Activated CD4-positive, alpha-beta T cell treated with anti-CD3 and anti-CD28 coated beads, Interleukin-2, amount 10 ng/mL, durations not matched to agents 7 days and 5 days (primary cell): Measurements from ENCODE around the gene MACROD2. TPM values are rescaled to one million over a fixed set of nuclear protein-coding genes. Genes with fewer than 3 reads are reported as not detected.

Experiments
- CTCF ChIA-PET: fragments of 350-600 bp; sonication (Branson Sonifier 250); formaldehyde crosslinking; loops from one replicate; lab custom pipeline; 2021; ENCODE audit warnings: antibody characterized with exemption; lab: Charles Lee
- POLR2A ChIA-PET: fragments of 350-600 bp; sonication (Branson Sonifier 250); formaldehyde crosslinking; loops from one replicate; lab custom pipeline; 2021; ENCODE audit warnings: antibody characterized with exemption; lab: Charles Lee
- DNase-seq: peaks from one replicate; pipeline ENCODE4 v3.0.0-alpha.2; 2020
- H3K27ac Mint-ChIP-seq: one replicate; pipeline ENCODE4 v1.8.0; 2021; ENCODE audit warnings: mild to moderate bottlenecking, moderate library complexity, mixed read lengths
- H3K27me3 Mint-ChIP-seq: one replicate; pipeline ENCODE4 v1.8.0; 2021; ENCODE audit warnings: mixed read lengths
- H3K36me3 Mint-ChIP-seq: one replicate; pipeline ENCODE4 v1.8.0; 2021; ENCODE audit warnings: low read depth, mixed read lengths
- H3K4me1 Mint-ChIP-seq: one replicate; pipeline ENCODE4 v1.8.0; 2021; ENCODE audit warnings: mixed read lengths
- H3K4me3 Mint-ChIP-seq: one replicate; pipeline ENCODE4 v1.8.0; 2021; ENCODE audit warnings: mild to moderate bottlenecking, moderate library complexity, mixed read lengths
- H3K9me3 Mint-ChIP-seq: one replicate; pipeline ENCODE4 v1.8.0; 2021; ENCODE audit warnings: mixed read lengths
- total RNA-seq, 2 experiments: library from RNA; stranded (reverse); gene quantifications; one replicate each; pipeline ENCODE4 v1.2.3, GENCODE V29; 2021

Gene MACROD2
- total RNA-seq, 2 experiments from 2014 or later: not detected

DNA sequence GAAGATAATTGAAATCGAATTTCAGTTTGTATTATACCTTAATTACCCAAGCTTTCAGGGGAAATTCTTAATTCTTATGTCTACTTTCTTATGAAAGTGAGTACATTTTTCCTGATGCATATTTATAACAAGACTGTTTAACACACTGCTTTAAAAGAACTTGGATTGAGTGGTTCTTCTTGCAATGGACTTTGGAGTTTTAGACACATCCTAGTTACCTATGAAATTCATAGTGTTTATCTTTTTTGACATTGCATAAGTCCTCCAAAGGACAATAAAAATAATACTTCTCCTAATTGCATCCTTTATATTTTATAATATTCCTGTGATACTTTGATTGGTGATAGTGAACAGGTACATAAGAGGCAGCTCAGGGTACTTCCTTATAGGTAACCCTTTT, 737.7 kb downstream of the MACROD2 start:
- H3K27ac Mint-ChIP-seq: no peak overlapping the region
- H3K27me3 Mint-ChIP-seq: no peaks in the 10 kb centered on the region
- no peaks in the 10 kb centered on the region for H3K36me3 Mint-ChIP-seq
- CTCF ChIA-PET: no interaction called here
- POLR2A ChIA-PET: no interaction called here
- H3K9me3 Mint-ChIP-seq: peaks cover 3% of the 10 kb centered on the region
- no peaks in the 10 kb centered on the region for H3K4me1 Mint-ChIP-seq
- no peak for DNase-seq
- no peak overlapping the region for H3K4me3 Mint-ChIP-seq

- DNase-seq: no peak
- Mint-ChIP-seq H3K4me3 (no peak overlapping the region), H3K27me3 (no peaks in the 10 kb centered on the region), H3K36me3 (no peaks in the 10 kb centered on the region), H3K4me1 (no peaks in the 10 kb centered on the region), H3K27ac (no peak overlapping the region), H3K9me3 (peaks cover 4% of the 10 kb centered on the region)
- ChIA-PET POLR2A (no interaction called here), CTCF (no interaction called here)
Measured at GRCh38 chr20:14740380-14740779, 745.1 kb downstream of the MACROD2 start.

DNA sequence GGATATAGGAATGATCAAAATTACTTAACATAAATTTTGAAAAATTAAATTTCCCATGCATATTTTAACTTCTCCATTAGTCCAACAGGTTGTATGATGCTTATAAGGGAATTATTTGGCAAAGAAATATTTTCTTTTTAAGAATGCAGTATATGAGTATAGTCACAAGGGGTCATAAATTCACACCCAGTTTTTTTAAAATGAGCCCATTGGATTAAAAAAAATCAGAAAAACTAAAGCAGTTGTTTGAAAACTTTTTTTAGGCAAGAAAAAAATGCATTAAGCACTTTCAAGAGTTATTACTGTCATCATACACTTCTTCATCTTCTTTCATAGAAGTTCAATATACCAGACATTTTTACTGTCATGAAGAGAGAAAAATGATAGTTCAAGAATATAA, 746.3 kb downstream of the MACROD2 start:
- no peak for DNase-seq
- Mint-ChIP-seq H3K36me3 (no peaks in the 10 kb centered on the region), H3K27me3 (no peaks in the 10 kb centered on the region), H3K9me3 (peaks cover 4% of the 10 kb centered on the region), H3K27ac (no peak overlapping the region), H3K4me3 (no peak overlapping the region), H3K4me1 (no peaks in the 10 kb centered on the region)
- ChIA-PET CTCF (no interaction called here), POLR2A (no interaction called here)

DNA sequence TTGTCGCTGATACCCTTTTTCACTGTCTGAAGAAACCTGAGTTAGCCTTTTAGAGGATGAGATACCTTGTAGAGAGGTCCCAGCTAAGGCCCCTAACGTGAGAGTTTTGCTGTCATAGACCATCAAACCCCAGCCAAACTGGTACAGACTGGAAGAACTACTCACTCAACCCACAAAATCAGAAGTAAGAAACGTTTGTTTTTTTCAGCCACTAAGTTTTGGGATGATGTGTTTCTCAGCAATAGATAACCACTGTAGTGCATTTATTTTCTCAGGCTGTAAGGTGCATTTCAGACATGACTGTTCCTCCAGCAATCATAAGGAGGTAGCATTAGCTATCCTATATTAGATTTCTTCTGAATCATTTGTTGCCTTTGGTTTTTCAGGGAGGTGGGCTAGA, 749.4 kb downstream of the MACROD2 start:
- Mint-ChIP-seq H3K4me3 (no peak overlapping the region), H3K27me3 (no peaks in the 10 kb centered on the region), H3K9me3 (peaks cover 9% of the 10 kb centered on the region), H3K36me3 (no peaks in the 10 kb centered on the region), H3K4me1 (no peaks in the 10 kb centered on the region), H3K27ac (no peak overlapping the region)
- no peak for DNase-seq
- ChIA-PET POLR2A (no interaction called here), CTCF (no interaction called here)

- H3K4me3 Mint-ChIP-seq: no peak overlapping the region
- H3K27me3 Mint-ChIP-seq: no peaks in the 10 kb centered on the region
- POLR2A ChIA-PET: no interaction called here
- H3K27ac Mint-ChIP-seq: no peak overlapping the region
- DNase-seq: no peak
- CTCF ChIA-PET: no interaction called here
- H3K9me3 Mint-ChIP-seq: peaks cover 9% of the 10 kb centered on the region
- H3K36me3 Mint-ChIP-seq: no peaks in the 10 kb centered on the region
- no peaks in the 10 kb centered on the region for H3K4me1 Mint-ChIP-seq
Measured at GRCh38 chr20:14745830-14746229, 750.5 kb downstream of the MACROD2 start.

DNA sequence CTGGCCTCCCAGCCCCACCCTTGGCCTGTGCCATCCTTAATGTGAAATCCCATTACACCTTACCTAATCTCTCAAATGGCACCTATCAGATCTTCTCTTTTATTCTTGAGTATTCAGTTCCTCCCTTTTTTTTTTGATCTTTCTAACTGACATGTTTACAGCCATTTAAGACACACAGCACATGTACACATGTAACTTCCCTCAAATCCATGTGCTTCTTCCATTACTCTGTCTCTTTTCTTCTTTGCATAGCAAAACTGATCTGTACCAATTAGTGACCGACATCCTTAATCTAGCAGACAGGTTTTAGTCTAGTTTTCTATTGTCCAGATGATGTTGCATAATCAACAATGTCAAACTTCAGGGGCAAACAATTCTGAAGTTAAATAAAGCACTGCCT, 755.9 kb downstream of the MACROD2 start:
- Mint-ChIP-seq H3K27me3 (no peaks in the 10 kb centered on the region), H3K4me3 (no peak overlapping the region), H3K27ac (no peak overlapping the region), H3K9me3 (peaks cover 8% of the 10 kb centered on the region), H3K4me1 (no peaks in the 10 kb centered on the region), H3K36me3 (no peaks in the 10 kb centered on the region)
- DNase-seq: no peak
- ChIA-PET CTCF (no interaction called here), POLR2A (no interaction called here)

DNA sequence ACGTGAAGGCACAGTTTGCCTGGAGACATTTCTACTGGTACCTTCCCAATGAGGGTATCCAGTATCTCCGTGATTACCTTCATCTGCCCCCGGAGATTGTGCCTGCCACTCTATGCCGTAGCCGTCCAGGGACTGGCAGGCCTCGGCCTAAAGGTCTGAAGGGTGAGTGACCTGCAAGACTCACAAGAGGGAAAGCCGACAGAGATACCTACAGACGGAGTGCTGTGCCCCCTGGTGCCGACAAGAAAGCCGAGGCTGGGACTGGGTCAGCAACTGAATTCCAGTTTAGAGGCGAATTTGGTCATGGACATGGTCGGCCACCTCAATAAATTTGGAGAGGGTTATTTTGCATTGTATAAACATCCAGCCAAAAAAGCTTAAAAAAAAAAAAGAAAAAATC, 762.4 kb downstream of the MACROD2 start:
- Mint-ChIP-seq H3K27me3 (no peaks in the 10 kb centered on the region), H3K4me3 (no peak overlapping the region), H3K9me3 (peaks cover under 1% of the 10 kb centered on the region), H3K27ac (no peak overlapping the region), H3K4me1 (no peaks in the 10 kb centered on the region), H3K36me3 (no peaks in the 10 kb centered on the region)
- POLR2A ChIA-PET: no interaction called here
- no peak for DNase-seq
- CTCF ChIA-PET: no interaction called here

GRCh38 chr20:14758356-14758755, 763.0 kb downstream of the MACROD2 start:
- H3K4me1 Mint-ChIP-seq: no peaks in the 10 kb centered on the region
- H3K27ac Mint-ChIP-seq: no peak overlapping the region
- POLR2A ChIA-PET: no interaction called here
- H3K36me3 Mint-ChIP-seq: no peaks in the 10 kb centered on the region
- H3K27me3 Mint-ChIP-seq: no peaks in the 10 kb centered on the region
- H3K4me3 Mint-ChIP-seq: no peak overlapping the region
- DNase-seq: no peak
- H3K9me3 Mint-ChIP-seq: peaks cover 2% of the 10 kb centered on the region
- CTCF ChIA-PET: no interaction called here

GRCh38 chr20:14759979-14760378, 764.7 kb downstream of the MACROD2 start:
- Mint-ChIP-seq H3K27ac (no peak overlapping the region), H3K9me3 (peaks cover 4% of the 10 kb centered on the region), H3K36me3 (no peaks in the 10 kb centered on the region), H3K27me3 (no peaks in the 10 kb centered on the region), H3K4me3 (no peak overlapping the region), H3K4me1 (no peaks in the 10 kb centered on the region)
- ChIA-PET POLR2A (no interaction called here), CTCF (no interaction called here)
- DNase-seq: no peak

- H3K4me1 Mint-ChIP-seq: no peaks in the 10 kb centered on the region
- H3K36me3 Mint-ChIP-seq: no peaks in the 10 kb centered on the region
- POLR2A ChIA-PET: no interaction called here
- DNase-seq: no peak
- H3K4me3 Mint-ChIP-seq: no peak overlapping the region
- H3K27ac Mint-ChIP-seq: no peak overlapping the region
- no peaks in the 10 kb centered on the region for H3K27me3 Mint-ChIP-seq
- H3K9me3 Mint-ChIP-seq: peaks cover 6% of the 10 kb centered on the region
- CTCF ChIA-PET: no interaction called here
Measured at GRCh38 chr20:14761903-14762302, 766.6 kb downstream of the MACROD2 start.

DNA sequence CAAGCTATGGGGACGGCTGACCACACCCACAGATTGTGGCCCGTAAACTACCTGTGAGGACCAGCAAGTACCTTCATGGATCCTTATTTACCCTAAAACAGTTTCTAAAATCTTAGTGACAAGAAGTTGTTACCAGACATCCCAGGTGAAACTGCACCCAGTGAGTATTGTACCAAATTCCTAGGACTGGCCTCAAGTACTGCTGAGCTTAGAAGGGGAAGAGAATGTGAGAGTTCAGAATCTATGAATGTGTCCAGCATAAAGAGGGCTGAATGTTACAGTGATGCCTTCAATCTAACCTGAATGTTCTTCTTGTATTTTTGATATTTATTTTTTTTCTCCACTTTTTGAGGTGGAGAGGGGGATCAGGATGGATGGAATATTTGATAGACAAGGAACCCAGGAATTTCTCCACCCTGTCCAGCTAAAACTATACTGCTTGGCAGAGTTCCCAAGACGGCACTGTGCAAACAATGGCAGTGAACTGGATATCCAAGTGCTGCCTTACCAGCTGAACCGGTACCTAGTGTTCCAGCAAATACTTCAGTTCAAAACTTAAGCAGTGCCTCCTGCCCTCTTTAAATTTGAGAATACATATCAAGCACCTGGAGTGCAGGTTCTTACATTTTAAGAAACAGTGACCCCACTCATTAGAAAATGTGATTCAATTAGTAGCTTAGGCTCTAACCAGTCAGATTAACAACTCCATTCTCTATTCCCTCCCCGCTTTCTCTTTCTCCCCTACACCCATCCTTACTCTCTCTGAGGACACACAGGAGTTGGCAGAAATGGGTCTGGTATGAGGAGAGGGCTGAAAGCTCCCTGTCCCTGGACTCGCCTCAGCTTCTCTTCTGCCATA, 769.4 kb downstream of the MACROD2 start:
- H3K9me3 Mint-ChIP-seq: peaks cover 9% of the 10 kb centered on the region

DNA sequence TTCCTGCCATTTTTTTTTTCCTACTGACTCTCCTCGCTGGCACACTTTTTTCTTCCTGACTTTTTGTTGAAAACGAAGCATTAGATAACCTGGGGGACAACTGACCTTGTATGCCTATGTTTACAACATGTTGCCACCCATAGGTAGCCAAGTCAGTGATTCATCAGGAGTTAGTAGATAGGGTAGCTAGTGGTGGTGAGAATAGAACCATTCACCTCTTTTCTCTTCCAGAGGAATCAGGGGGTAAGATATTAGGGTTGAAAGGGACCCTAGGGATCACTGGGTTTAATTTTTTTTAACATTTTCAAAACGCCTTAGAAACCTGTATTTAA, 770.0 kb downstream of the MACROD2 start:
- H3K4me1 Mint-ChIP-seq: no peaks in the 10 kb centered on the region
- no peaks in the 10 kb centered on the region for H3K27me3 Mint-ChIP-seq
- no peak for DNase-seq
- ChIA-PET CTCF (no interaction called here), POLR2A (no interaction called here)
- peaks cover 11% of the 10 kb centered on the region for H3K9me3 Mint-ChIP-seq
- H3K36me3 Mint-ChIP-seq: no peaks in the 10 kb centered on the region
- no peak overlapping the region for H3K27ac Mint-ChIP-seq
- H3K4me3 Mint-ChIP-seq: no peak overlapping the region

More for the DNA sequence above, 769.4 kb downstream of the MACROD2 start:
- H3K4me1 Mint-ChIP-seq: no peaks in the 10 kb centered on the region
- no peak for DNase-seq
- no peak overlapping the region for H3K4me3 Mint-ChIP-seq
- H3K27me3 Mint-ChIP-seq: no peaks in the 10 kb centered on the region
- no peaks in the 10 kb centered on the region for H3K36me3 Mint-ChIP-seq
- ChIA-PET POLR2A (no interaction called here), CTCF (no interaction called here)
- no peak overlapping the region for H3K27ac Mint-ChIP-seq

- no peak for DNase-seq
- peaks cover 12% of the 10 kb centered on the region for H3K9me3 Mint-ChIP-seq
- H3K36me3 Mint-ChIP-seq: no peaks in the 10 kb centered on the region
- no peaks in the 10 kb centered on the region for H3K4me1 Mint-ChIP-seq
- CTCF ChIA-PET: no interaction called here
- no peaks in the 10 kb centered on the region for H3K27me3 Mint-ChIP-seq
- no peak overlapping the region for H3K4me3 Mint-ChIP-seq
- POLR2A ChIA-PET: no interaction called here
- no peak overlapping the region for H3K27ac Mint-ChIP-seq
Measured at GRCh38 chr20:14773486-14773885, 778.2 kb downstream of the MACROD2 start.

DNA sequence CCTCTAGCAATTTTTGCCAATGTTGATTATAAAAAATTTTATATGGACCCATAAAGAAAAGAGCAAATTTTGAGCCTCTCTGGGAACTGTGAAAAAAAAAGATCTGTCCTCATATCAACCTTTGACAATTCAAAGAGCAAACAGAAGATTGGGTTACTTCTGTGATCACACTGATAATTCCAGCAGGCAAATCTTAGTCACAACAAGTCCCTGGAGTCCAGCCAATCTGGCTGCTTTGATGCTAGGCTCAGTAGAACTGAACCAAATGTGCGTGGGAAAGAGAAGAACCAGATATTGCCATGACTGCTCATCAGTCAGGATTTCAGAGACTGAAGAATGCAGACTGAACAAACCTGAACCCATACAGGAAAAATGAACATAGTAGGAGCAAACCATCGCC, 780.5 kb downstream of the MACROD2 start:
- Mint-ChIP-seq H3K4me3 (no peak overlapping the region), H3K27me3 (no peaks in the 10 kb centered on the region), H3K4me1 (no peaks in the 10 kb centered on the region), H3K9me3 (peaks cover 9% of the 10 kb centered on the region), H3K36me3 (no peaks in the 10 kb centered on the region), H3K27ac (no peak overlapping the region)
- DNase-seq: no peak
- CTCF ChIA-PET: no interaction called here
- POLR2A ChIA-PET: no interaction called here
